ENCODE results near the gene PNMA8B. TPM values are rescaled to one million over a fixed set of nuclear protein-coding genes. Genes with fewer than 3 reads are reported as not detected.

PNMA8B gene
- total RNA-seq, 6 experiments from 2014 or later: 0.02 to 0.17 (median 0.07) TPM; not detected in 2

- TF ChIP-seq CTCF (IDR thresholded peaks at IDR 0.05): no peak
- peaks cover 14% of the 10 kb centered on the region for H3K27me3 Mint-ChIP-seq (ENCODE audit: insufficient read depth)
Measured at GRCh38 chr19:46491975-46492682, 3.5 kb downstream of the PNMA8B start.

GRCh38 chr19:46490774-46491173, 4.9 kb downstream of the PNMA8B start:
- no peak for TF ChIP-seq CTCF (IDR thresholded peaks at IDR 0.05)
- peaks cover 17% of the 10 kb centered on the region for H3K4me1 Mint-ChIP-seq (ENCODE audit: low read depth)
- H3K4me3 Mint-ChIP-seq: no peak overlapping the region
- no peaks in the 10 kb centered on the region for H3K9me3 Mint-ChIP-seq
- no peak overlapping the region for H3K27ac Mint-ChIP-seq
- no peak for DNase-seq
- 0 out of 2 replicates have a peak, but pooled peaks cover 5% of the 10 kb centered on the region for H3K36me3 Mint-ChIP-seq (ENCODE audit: low read depth)
- H3K27me3 Mint-ChIP-seq (ENCODE audit: insufficient read depth): peaks cover 18% of the 10 kb centered on the region

More at GRCh38 chr19:46491975-46492682, 3.5 kb downstream of the PNMA8B start:
- Mint-ChIP-seq H3K36me3 (ENCODE audit: low read depth) (0 out of 2 replicates have a peak, but pooled peaks cover 5% of the 10 kb centered on the region), H3K9me3 (no peaks in the 10 kb centered on the region), H3K4me1 (ENCODE audit: low read depth) (peaks cover 14% of the 10 kb centered on the region), H3K4me3 (no peak overlapping the region), H3K27ac (no peak overlapping the region)
- no peak for DNase-seq

GRCh38 chr19:46489445-46490272, 6.0 kb downstream of the PNMA8B start:
- peak; percentile 55 for TF ChIP-seq CTCF (IDR thresholded peaks at IDR 0.05)
- Mint-ChIP-seq H3K9me3 (no peaks in the 10 kb centered on the region), H3K27ac (no peak overlapping the region), H3K27me3 (ENCODE audit: insufficient read depth) (peaks cover 20% of the 10 kb centered on the region), H3K4me3 (peak overlapping the region; percentile 64), H3K4me1 (ENCODE audit: low read depth) (peaks cover 17% of the 10 kb centered on the region), H3K36me3 (ENCODE audit: low read depth) (0 out of 2 replicates have a peak, but pooled peaks cover 4% of the 10 kb centered on the region)
- peak; percentile 41 for DNase-seq

GRCh38 chr19:46488551-46488950, 7.1 kb downstream of the PNMA8B start:
- DNase-seq: no peak
- Mint-ChIP-seq H3K9me3 (no peaks in the 10 kb centered on the region), H3K36me3 (ENCODE audit: low read depth) (no peaks in the 10 kb centered on the region), H3K27ac (no peak overlapping the region), H3K4me1 (ENCODE audit: low read depth) (peaks cover 17% of the 10 kb centered on the region), H3K27me3 (ENCODE audit: insufficient read depth) (peaks cover 15% of the 10 kb centered on the region), H3K4me3 (no peak overlapping the region)
- no peak for TF ChIP-seq CTCF (IDR thresholded peaks at IDR 0.05)

GRCh38 chr19:46487802-46488445, 7.7 kb downstream of the PNMA8B start:
- no peaks in the 10 kb centered on the region for H3K36me3 Mint-ChIP-seq (ENCODE audit: low read depth)
- TF ChIP-seq CTCF (IDR thresholded peaks at IDR 0.05): peak; percentile 93
- peak overlapping the region; percentile 76 for H3K4me3 Mint-ChIP-seq
- no peak overlapping the region for H3K27ac Mint-ChIP-seq
- DNase-seq: peak; percentile 57
- H3K4me1 Mint-ChIP-seq (ENCODE audit: low read depth): peaks cover 18% of the 10 kb centered on the region
- peaks cover 15% of the 10 kb centered on the region for H3K27me3 Mint-ChIP-seq (ENCODE audit: insufficient read depth)
- H3K9me3 Mint-ChIP-seq: no peaks in the 10 kb centered on the region
